H9 (cell line): Measurements from ENCODE around the gene PCDHGB2. TPM values are rescaled to one million over a fixed set of nuclear protein-coding genes. Genes with fewer than 3 reads are reported as not detected.

Experiments used
- DNase-seq: peaks from one replicate; pipeline ENCODE4 v3.0.0-alpha.2; 2017
- H2AFZ ChIP-seq: one replicate; pipeline ENCODE4 v1.6.1; 2013; ENCODE audit warnings: mild to moderate bottlenecking, low read length, control low read depth, moderate library complexity
- H2AK5ac ChIP-seq: 2 replicates; pipeline ENCODE4 v1.6.1; 2013; ENCODE audit warnings: low read length, control low read depth, mixed read lengths; ENCODE audit not compliant: insufficient read length
- H2BK120ac ChIP-seq: one replicate; pipeline ENCODE4 v1.6.1; 2013; ENCODE audit warnings: low read depth, mild to moderate bottlenecking, low read length, control low read depth, inconsistent platforms; ENCODE audit not compliant: poor library complexity, severe bottlenecking
- H2BK12ac ChIP-seq: 2 replicates; pipeline ENCODE4 v1.6.1; 2013; ENCODE audit warnings: low read length, control low read depth, mixed read lengths, low read depth; ENCODE audit not compliant: insufficient read length
- H2BK15ac ChIP-seq: 2 replicates; pipeline ENCODE4 v1.6.1; 2013; ENCODE audit warnings: low read depth, low read length, control low read depth
- H2BK20ac ChIP-seq: one replicate; pipeline ENCODE4 v1.6.1; 2013; ENCODE audit warnings: low read depth, mild to moderate bottlenecking, low read length, control low read depth, inconsistent platforms; ENCODE audit not compliant: poor library complexity, severe bottlenecking
- H2BK5ac ChIP-seq: 2 replicates; pipeline ENCODE4 v1.6.1; 2013; ENCODE audit warnings: low read length, control low read depth, mixed read lengths; ENCODE audit not compliant: insufficient read length
- H3K14ac ChIP-seq: 2 replicates; pipeline ENCODE4 v1.6.1; 2013; ENCODE audit warnings: low read length, control low read depth; ENCODE audit not compliant: insufficient read depth
- H3K18ac ChIP-seq: 2 replicates; pipeline ENCODE4 v1.6.1; 2013; ENCODE audit warnings: low read depth, mild to moderate bottlenecking, mixed read lengths, low read length, control low read depth; ENCODE audit not compliant: insufficient read length
- H3K23ac ChIP-seq: 2 replicates; pipeline ENCODE4 v1.6.1; 2013; ENCODE audit warnings: low read length, control low read depth, mixed read lengths, low read depth; ENCODE audit not compliant: insufficient read length
- H3K23me2 ChIP-seq: 2 replicates; pipeline ENCODE4 v1.6.1; 2013; ENCODE audit warnings: low read depth, mild to moderate bottlenecking, mixed read lengths, low read length, control low read depth; ENCODE audit not compliant: insufficient read length, poor library complexity, severe bottlenecking
- H3K27ac ChIP-seq: 2 replicates; pipeline ENCODE4 v1.5.1; 2013; ENCODE audit warnings: low read length, control low read depth, mixed read lengths, low read depth; ENCODE audit not compliant: insufficient read length
- H3K27me3 ChIP-seq: 2 replicates; pipeline ENCODE4 v1.6.1; 2013; ENCODE audit warnings: low read length, control low read depth, inconsistent platforms; ENCODE audit not compliant: insufficient read depth
- H3K4ac ChIP-seq: 2 replicates; pipeline ENCODE4 v1.6.1; 2013; ENCODE audit warnings: low read depth, mild to moderate bottlenecking, control low read depth, inconsistent platforms, low read length, moderate library complexity
- H3K4me1 ChIP-seq: 2 replicates; pipeline ENCODE4 v1.6.1; 2013; ENCODE audit warnings: low read length, control low read depth, inconsistent platforms; ENCODE audit not compliant: insufficient read depth
- H3K4me2 ChIP-seq: 2 replicates; pipeline ENCODE4 v1.6.1; 2013; ENCODE audit warnings: low read length, control low read depth, mixed read lengths; ENCODE audit not compliant: insufficient read length, insufficient read depth
- H3K56ac ChIP-seq: 2 replicates; pipeline ENCODE4 v1.6.1; 2013; ENCODE audit warnings: low read depth, mild to moderate bottlenecking, mixed read lengths, low read length, control low read depth; ENCODE audit not compliant: insufficient read length
- H3K79me1 ChIP-seq: 2 replicates; pipeline ENCODE4 v1.6.1; 2013; ENCODE audit warnings: low read depth, mild to moderate bottlenecking, moderate library complexity, low read length, control low read depth, inconsistent platforms; ENCODE audit not compliant: insufficient read depth, poor library complexity, severe bottlenecking
- H3K79me2 ChIP-seq: 2 replicates; pipeline ENCODE4 v1.6.1; 2013; ENCODE audit warnings: low read length, control low read depth, inconsistent platforms; ENCODE audit not compliant: insufficient read depth
- H3K9ac ChIP-seq: 2 replicates; pipeline ENCODE4 v1.6.1; 2013; ENCODE audit warnings: low read length, control low read depth, mixed read lengths; ENCODE audit not compliant: insufficient read length; ENCODE audit errors: extremely low read depth
- H3K9me3 ChIP-seq: one replicate; pipeline ENCODE4 v1.6.1; 2013; ENCODE audit warnings: low read depth, low read length, inconsistent platforms; ENCODE audit not compliant: control insufficient read depth
- H3T11ph ChIP-seq: one replicate; pipeline ENCODE4 v1.6.1; 2013; ENCODE audit warnings: mild to moderate bottlenecking, low read length, control low read depth, inconsistent platforms
- H4K20me1 ChIP-seq: one replicate; pipeline ENCODE4 v1.6.1; 2013; ENCODE audit not compliant: control insufficient read depth, insufficient read length, insufficient read depth
- H4K5ac ChIP-seq: 2 replicates; pipeline ENCODE4 v1.6.1; 2013; ENCODE audit warnings: low read depth, mild to moderate bottlenecking, mixed read lengths, low read length, control low read depth; ENCODE audit not compliant: insufficient read length
- H4K8ac ChIP-seq: replicated peaks from 2 replicates; pipeline ENCODE4 v1.6.1; 2013; ENCODE audit warnings: low read length, control low read depth, mixed read lengths, low read depth; ENCODE audit not compliant: insufficient read length
- H4K91ac ChIP-seq: 2 replicates; pipeline ENCODE4 v1.6.1; 2013; ENCODE audit warnings: low read depth, mild to moderate bottlenecking, moderate library complexity, mixed read lengths, low read length, control low read depth; ENCODE audit not compliant: insufficient read length
- H3K27ac Mint-ChIP-seq, 3 experiments: 2 replicates in 2 of 3; 3 replicates in 1 of 3; pipeline ENCODE4 v1.8.0; 2020 to 2021; ENCODE audit warnings: mixed read lengths in 3 of 3, mild to moderate bottlenecking in 1 of 3, moderate library complexity in 1 of 3
- H3K27me3 Mint-ChIP-seq: 2 replicates; pipeline ENCODE4 v1.8.0; 2021; ENCODE audit warnings: low read depth, mild to moderate bottlenecking, moderate library complexity, mixed read lengths
- H3K36me3 Mint-ChIP-seq, 3 experiments: 2 replicates in 2 of 3; 3 replicates in 1 of 3; pipeline ENCODE4 v1.8.0; 2020 to 2021; ENCODE audit warnings: low read depth in 3 of 3, mixed read lengths in 3 of 3; ENCODE audit not compliant: insufficient read depth in 1 of 3
- H3K4me1 Mint-ChIP-seq, 2 experiments: 2 replicates each; pipeline ENCODE4 v1.8.0; 2020; ENCODE audit warnings: mixed read lengths in 2 of 2
- H3K4me3 Mint-ChIP-seq, 2 experiments: 2 replicates in 1 of 2; 3 replicates in 1 of 2; pipeline ENCODE4 v1.8.0; 2020 to 2021; ENCODE audit warnings: mild to moderate bottlenecking in 2 of 2, mixed read lengths in 2 of 2, moderate library complexity in 1 of 2
- H3K9me3 Mint-ChIP-seq, 2 experiments: 2 replicates in 1 of 2; 3 replicates in 1 of 2; pipeline ENCODE4 v1.8.0; 2020; ENCODE audit warnings: mild to moderate bottlenecking in 2 of 2, mixed read lengths in 2 of 2, moderate library complexity in 1 of 2
- CTCF ChIP-seq: fragments of 200-600 bp; sonication (generic); conservative IDR thresholded peaks from 3 replicates; pipeline ENCODE4 v1.8.0; 2021; ENCODE audit warnings: antibody characterized with exemption, mild to moderate bottlenecking
- WGBS: extraction: QIAGEN DNeasy Blood & Tissue Kit; methylation state at CpG from one replicate; pipeline ENCODE4 v1.1.7; 2013; ENCODE audit warnings: missing lambda C conversion rate, low lambda C conversion rate, mixed read lengths; ENCODE audit not compliant: insufficient read length; ENCODE audit errors: extremely low coverage; 5-methylcytosine and 5-hydroxymethylcytosine counted together
- total RNA-seq: library from RNA; stranded (reverse); gene quantifications from 2 replicates; pipeline ENCODE4 v1.2.1, GENCODE V29; 2021

PCDHGB2 gene
- total RNA-seq, 1 experiment from 2014 or later: 3.8 TPM

- H3K14ac ChIP-seq: no peak overlapping the region; the same call in 1 of the 2 replicates
Observed at GRCh38 chr5:141409598-141410306, 50.0 kb downstream of the PCDHGB2 start.

More at GRCh38 chr5:141409598-141410306, 50.0 kb downstream of the PCDHGB2 start:
- no peak overlapping the region for H4K5ac ChIP-seq
- H3K23ac ChIP-seq: no peak overlapping the region
- H3K56ac ChIP-seq: no peak overlapping the region
- H4K91ac ChIP-seq: no peak overlapping the region
- H3K4me1 Mint-ChIP-seq: peaks cover 12 to 14% of the 10 kb centered on the region in 2 experiments
- H3K23me2 ChIP-seq: peaks cover 5% of the 10 kb centered on the region
- H3K27ac ChIP-seq: no peak overlapping the region
- H3T11ph ChIP-seq: no peak overlapping the region
- no peak overlapping the region for H2BK15ac ChIP-seq
- no peak overlapping the region for H3K4me2 ChIP-seq
- H2AFZ ChIP-seq: no peak overlapping the region
- no peaks in the 10 kb centered on the region for H3K4me1 ChIP-seq
- peaks cover 19 to 35% (median 29%) of the 10 kb centered on the region in 3 experiments for H3K36me3 Mint-ChIP-seq
- H3K9me3 ChIP-seq: no peaks in the 10 kb centered on the region
- H3K18ac ChIP-seq: no peak overlapping the region
- H3K79me1 ChIP-seq: no peaks in the 10 kb centered on the region
- no peak for DNase-seq
- H3K4ac ChIP-seq: no peak overlapping the region
- no CpG with 5 or more reads among the region's 64 CpGs for WGBS
- H2BK20ac ChIP-seq: no peak overlapping the region
- H3K79me2 ChIP-seq: no peaks in the 10 kb centered on the region
- H2BK5ac ChIP-seq: no peak overlapping the region
- no peaks in the 10 kb centered on the region; the same call in 1 of the 2 replicates for H3K27me3 ChIP-seq
- H2BK12ac ChIP-seq: no peak overlapping the region
- H3K9me3 Mint-ChIP-seq: peaks cover 28 to 36% of the 10 kb centered on the region in 2 experiments
- no peak overlapping the region for H3K9ac ChIP-seq
- TF ChIP-seq CTCF: no peak
- no peak overlapping the region for H2BK120ac ChIP-seq
- peaks cover 25% of the 10 kb centered on the region for H3K27me3 Mint-ChIP-seq
- H4K8ac ChIP-seq: no peak overlapping the region
- H3K4me3 Mint-ChIP-seq: no peak overlapping the region
- no peak overlapping the region for H2AK5ac ChIP-seq
- H4K20me1 ChIP-seq: no peaks in the 10 kb centered on the region
- H3K27ac Mint-ChIP-seq: no peak overlapping the region
